Body of pancreas (tissue), 4 donors: ENCODE data around the gene FBXO11.

Experiments
- CTCF ChIP-seq, 7 experiments: fragments of 450-650 bp in 4 of 7; fragments of 200-600 bp in 3 of 7; sonication (generic) in 3 of 7; IDR thresholded peaks; one replicate each; pipeline ENCODE4 v1.5.1; 2016 to 2019; ENCODE audit warnings: antibody characterized with exemption in 7 of 7
- POLR2A ChIP-seq, 3 donors: fragments of 450-650 bp; IDR thresholded peaks; one replicate each; pipeline ENCODE4 v1.6.1; 2016; ENCODE audit warnings: antibody characterized with exemption in 3 of 3, mild to moderate bottlenecking in 2 of 3

DNA sequence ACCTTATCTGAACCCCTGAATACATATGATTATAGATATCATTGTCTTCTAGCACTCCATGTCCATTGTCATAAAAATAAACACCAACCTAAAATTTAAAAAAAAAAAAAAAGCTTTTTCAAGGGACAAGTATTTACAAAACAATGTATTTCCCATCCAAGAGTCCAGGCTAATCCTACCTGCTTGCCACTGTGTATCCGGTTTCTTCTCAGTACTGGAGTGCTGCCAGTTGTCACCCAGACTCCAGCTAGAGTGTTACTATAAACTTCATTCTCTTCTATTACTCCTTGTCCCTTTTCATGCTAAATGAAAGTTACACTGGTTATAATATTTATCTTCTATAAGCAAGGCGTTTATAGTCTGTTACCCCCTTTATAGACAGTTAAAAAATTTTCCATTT, 87.5 kb downstream of the FBXO11 start:
- no peak for TF ChIP-seq CTCF (IDR thresholded peaks at IDR 0.05)
- TF ChIP-seq POLR2A (IDR thresholded peaks at IDR 0.05) = no peak
